Skeletal muscle tissue (tissue), 2 donors: ENCODE measurements around the gene CHID1. TPM values are rescaled to one million over a fixed set of nuclear protein-coding genes. Genes with fewer than 3 reads are reported as not detected.

Source experiments
- small RNA-seq: library from RNA; depleted of rRNA; stranded (forward); fragments of <200 nt; gene quantifications from one replicate; pipeline ENCODE3, GENCODE V24; 2014
- total RNA-seq: library from RNA; depleted of rRNA; stranded (reverse); fragments of >200 nt; gene quantifications from one replicate; pipeline ENCODE4 v1.2.3, GENCODE V29; 2014

The CHID1 gene
- total RNA-seq, 1 donor from 2014 or later, result 26.1 TPM

Small RNA genes lying within 50 kb of the gene (small RNA-seq; reads per million reads assigned to genes)
- not detected for gene RNU6-1025P

Other genes starting within 250 kb of the CHID1 start
- 17.2 TPM for gene DEAF1, start 215.6 kb downstream of the CHID1 start, total RNA-seq
- 5.7 TPM for gene TMEM80, start 215.0 kb downstream of the CHID1 start, total RNA-seq
- 1.0 TPM for gene EPS8L2, start 204.6 kb downstream of the CHID1 start, total RNA-seq
- 78.3 TPM for gene TALDO1, start 163.3 kb downstream of the CHID1 start, total RNA-seq
- 14.6 TPM for gene GATD1, start 133.3 kb downstream of the CHID1 start, total RNA-seq
- gene CEND1, start 120.7 kb downstream of the CHID1 start, total RNA-seq, result not detected
- gene SLC25A22, start 112.5 kb downstream of the CHID1 start, total RNA-seq, result 2.6 TPM
- gene PIDD1, start 105.6 kb downstream of the CHID1 start, total RNA-seq, result 2.1 TPM
- gene RPLP2, start 100.8 kb downstream of the CHID1 start, total RNA-seq, result 414 TPM
- 13.6 TPM for gene PNPLA2, start 91.9 kb downstream of the CHID1 start, total RNA-seq
- 5.7 TPM for gene CRACR2B, start 82.9 kb downstream of the CHID1 start, total RNA-seq
- gene CD151, start 77.9 kb downstream of the CHID1 start, total RNA-seq, result 94.5 TPM
- 46.4 TPM for gene POLR2L, start 68.3 kb downstream of the CHID1 start, total RNA-seq
- 42.3 TPM for gene TSPAN4, start 68.0 kb downstream of the CHID1 start, total RNA-seq
- 17.7 TPM for gene AP2A2, start 15.1 kb upstream of the CHID1 start, total RNA-seq
- not detected for gene MUC6, start 125.9 kb upstream of the CHID1 start, total RNA-seq
- not detected for gene MUC2, start 164.1 kb upstream of the CHID1 start, total RNA-seq
- gene MUC5AC, start 247.1 kb upstream of the CHID1 start, total RNA-seq, result under 0.01 TPM